Measurements from ENCODE around the gene GJB3. TPM values are rescaled to one million over a fixed set of nuclear protein-coding genes. Genes with fewer than 3 reads are reported as not detected.

Gene GJB3
- total RNA-seq, 4 donors from 2014 or later: not detected

- no peak for TF ChIP-seq CTCF (IDR thresholded peaks at IDR 0.05; ENCODE audit: low read depth)
These were observed 35.3 kb upstream of the GJB3 start for GRCh38 chr1:34745666-34746065.

- TF ChIP-seq CTCF (IDR thresholded peaks at IDR 0.05; ENCODE audit: low read depth): no peak
These were observed 34.9 kb upstream of the GJB3 start for GRCh38 chr1:34746101-34746500.

- no peak for TF ChIP-seq CTCF (IDR thresholded peaks at IDR 0.05; ENCODE audit: low read depth)
These were observed 34.0 kb upstream of the GJB3 start for GRCh38 chr1:34746785-34747637.

- no peak for TF ChIP-seq CTCF (IDR thresholded peaks at IDR 0.05; ENCODE audit: low read depth)
These were observed 33.4 kb upstream of the GJB3 start for GRCh38 chr1:34747638-34747941.

GRCh38 chr1:34749992-34750391 is 31.0 kb upstream of the GJB3 start:
- no peak for TF ChIP-seq CTCF (IDR thresholded peaks at IDR 0.05; ENCODE audit: low read depth)

- no peak for TF ChIP-seq CTCF (IDR thresholded peaks at IDR 0.05; ENCODE audit: low read depth)
These were observed 30.4 kb upstream of the GJB3 start for GRCh38 chr1:34750610-34751009.

GRCh38 chr1:34753163-34753562 is 27.9 kb upstream of the GJB3 start:
- TF ChIP-seq CTCF (IDR thresholded peaks at IDR 0.05; ENCODE audit: low read depth): no peak

All from subcutaneous adipose tissue (tissue), 4 donors.